HG03442 (cell line): Measurements from ENCODE around the gene LAMA4.

Experiments used
- ATAC-seq: cut with Tn5 transposase; IDR thresholded peaks from one replicate; pipeline ENCODE4 v1.9.1; 2021; ENCODE audit warnings: mild to moderate bottlenecking, moderate library complexity; ENCODE audit not compliant: unreplicated experiment

The LAMA4 gene

GRCh38 chr6:112241820-112242429 is 12.4 kb downstream of the LAMA4 start:
- ATAC-seq = no peak

GRCh38 chr6:112237595-112237994 is 16.8 kb downstream of the LAMA4 start:
- no peak for ATAC-seq

GRCh38 chr6:112237066-112237465 is 17.3 kb downstream of the LAMA4 start:
- ATAC-seq = no peak

DNA sequence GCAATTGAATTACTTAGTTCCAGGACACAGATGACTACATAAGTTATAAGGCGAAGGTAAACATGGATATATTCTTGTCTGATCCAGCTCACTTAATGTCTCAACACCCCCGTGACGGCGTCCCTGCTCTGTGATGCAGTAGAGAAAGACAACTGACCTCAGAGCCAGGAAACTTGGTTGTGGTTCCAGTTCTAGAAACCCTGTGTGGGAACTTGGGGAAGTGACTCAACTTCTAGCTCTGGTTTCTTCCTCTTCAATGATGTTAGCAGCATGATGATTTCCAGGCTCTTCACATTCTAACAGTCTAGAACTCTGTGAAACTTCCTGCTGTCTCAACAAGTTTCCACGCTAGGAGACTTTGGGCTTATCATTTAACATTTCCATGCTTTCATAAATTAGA is 18.4 kb downstream of the LAMA4 start:
- ATAC-seq = no peak

DNA sequence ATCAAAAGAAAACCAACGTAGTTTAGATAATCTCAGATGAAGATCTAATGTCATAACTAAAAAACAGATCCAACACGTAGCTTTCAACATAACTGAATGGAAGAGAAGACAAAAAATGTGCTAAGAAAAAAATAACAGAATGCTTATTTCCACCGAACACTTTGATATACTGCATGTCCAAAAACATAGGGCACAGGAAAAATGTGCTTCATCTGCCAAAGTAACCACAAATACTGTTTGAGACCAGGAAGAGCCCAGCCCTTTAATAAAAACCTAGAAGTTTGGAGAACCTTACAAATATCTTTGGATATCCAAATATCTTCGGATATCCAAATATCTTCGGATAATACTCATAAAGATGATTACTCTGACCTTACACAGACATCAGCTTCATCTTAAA is 19.8 kb downstream of the LAMA4 start:
- no peak for ATAC-seq

DNA sequence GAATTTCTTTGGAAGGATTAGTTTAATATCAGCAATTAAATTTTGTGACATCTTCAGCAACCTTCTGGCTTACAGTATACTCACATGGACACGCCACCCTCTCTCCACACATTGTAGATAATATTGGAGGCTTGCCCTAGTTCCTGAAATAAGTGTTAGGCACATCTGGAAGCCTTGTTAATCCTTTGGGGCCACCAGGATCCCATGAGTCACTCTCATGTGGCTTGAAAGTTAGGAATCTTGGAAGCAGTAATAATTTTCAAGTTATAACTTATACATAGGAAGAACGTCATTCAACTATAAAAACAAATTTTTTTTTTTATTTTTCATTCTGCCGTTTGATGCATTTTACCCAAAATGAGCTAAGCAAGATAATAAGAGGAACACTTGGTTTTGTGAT is 20.5 kb downstream of the LAMA4 start:
- ATAC-seq = no peak

DNA sequence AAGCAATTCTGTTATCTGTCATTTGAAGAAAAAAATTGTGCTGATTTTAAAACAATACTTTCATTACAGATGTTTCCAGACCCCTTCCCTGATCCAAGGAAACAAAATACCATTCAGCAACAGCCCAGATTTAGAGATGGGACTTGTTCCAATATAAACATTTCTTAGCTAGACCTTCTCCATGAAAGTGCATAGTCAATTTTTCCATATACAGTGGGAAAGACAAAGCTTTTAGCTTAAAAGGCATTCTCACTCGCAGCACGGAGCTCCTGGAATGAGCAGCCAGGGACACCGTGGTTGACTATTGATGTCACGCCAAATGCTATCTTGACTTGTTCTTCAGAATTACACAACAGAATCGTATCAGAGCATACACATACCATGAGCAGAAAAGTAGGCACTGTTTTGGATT is 21.5 kb downstream of the LAMA4 start:
- ATAC-seq = no peak

GRCh38 chr6:112231594-112232060 is 22.7 kb downstream of the LAMA4 start:
- no peak for ATAC-seq

DNA sequence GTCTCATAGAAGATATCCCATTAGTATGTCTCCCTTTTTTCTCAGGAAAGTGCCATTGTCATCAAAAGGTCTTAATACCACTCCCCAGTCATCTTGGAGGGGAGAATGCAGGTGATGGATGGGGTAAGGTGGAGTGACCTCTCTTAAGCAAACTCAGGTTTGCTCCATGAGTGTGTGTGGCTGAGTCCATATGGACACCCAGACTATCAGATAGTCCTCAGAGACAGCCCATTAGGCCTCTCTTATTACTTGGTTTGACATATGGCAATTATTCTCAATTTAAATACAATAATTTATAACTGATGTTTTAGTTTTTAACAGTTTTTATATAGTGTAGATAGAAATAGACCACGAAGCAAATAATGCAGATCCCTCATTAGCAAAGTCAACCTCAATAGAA is 23.2 kb downstream of the LAMA4 start:
- ATAC-seq = no peak

DNA sequence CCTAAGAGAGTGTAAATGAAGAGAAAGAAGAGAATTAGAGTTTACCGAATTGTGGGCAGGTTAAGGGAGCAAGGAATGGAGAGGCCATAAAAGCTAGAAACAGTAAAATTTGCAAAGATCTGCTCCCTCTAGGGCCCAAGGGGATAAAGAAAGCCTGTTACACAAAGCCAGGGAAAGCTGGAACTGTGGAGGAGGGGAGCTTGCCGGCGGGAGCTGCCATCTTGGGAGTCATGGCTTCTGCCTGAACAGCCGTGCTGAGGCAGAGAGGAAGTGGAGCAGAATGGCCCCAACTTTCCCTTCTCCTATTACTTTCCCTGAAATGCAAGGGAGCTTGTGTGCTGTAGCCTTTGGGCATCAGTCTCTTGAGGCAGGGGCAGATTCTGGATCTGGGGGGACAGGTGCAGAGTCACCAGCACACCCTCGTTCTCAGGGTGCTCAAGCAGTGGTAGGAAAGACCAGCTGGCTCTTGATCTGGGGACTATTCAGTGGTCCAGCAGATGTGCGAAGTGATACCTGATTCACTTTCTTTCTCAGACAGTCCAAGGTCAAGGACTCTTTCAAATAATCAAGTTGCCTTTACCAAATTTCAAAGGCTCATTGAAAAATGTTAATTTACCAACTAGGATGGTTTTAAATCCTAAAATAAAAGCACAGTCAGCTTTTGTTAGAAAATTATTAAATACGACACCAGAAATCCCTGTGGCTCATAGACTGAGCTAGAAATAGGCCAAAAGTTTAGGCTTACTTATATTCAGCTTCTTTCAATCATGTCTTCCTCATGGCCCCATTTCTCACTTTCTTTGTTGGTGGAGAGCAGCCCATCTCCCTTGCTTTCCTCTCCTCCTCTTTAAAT is 25.7 kb downstream of the LAMA4 start:
- ATAC-seq = no peak

GRCh38 chr6:112227992-112228391 is 26.4 kb downstream of the LAMA4 start:
- no peak for ATAC-seq

DNA sequence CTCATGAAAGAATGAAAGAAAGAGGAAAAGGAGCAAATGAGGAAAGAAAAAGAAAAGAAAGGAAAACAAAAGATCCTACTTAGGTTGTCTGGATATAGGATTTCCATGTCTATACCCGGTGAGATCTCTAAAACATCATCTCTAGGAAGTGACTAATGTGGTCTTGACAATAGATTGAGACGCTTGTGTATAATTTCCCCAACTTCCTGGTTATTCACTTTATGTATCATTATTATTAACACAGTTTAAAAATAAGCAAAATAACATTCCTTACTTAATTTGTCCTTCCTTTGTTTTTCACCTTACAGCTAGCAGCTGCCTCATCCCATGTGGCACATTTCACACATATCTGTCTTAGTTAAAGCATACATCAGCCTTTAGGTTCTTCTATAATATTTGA is 27.0 kb downstream of the LAMA4 start:
- no peak for ATAC-seq

DNA sequence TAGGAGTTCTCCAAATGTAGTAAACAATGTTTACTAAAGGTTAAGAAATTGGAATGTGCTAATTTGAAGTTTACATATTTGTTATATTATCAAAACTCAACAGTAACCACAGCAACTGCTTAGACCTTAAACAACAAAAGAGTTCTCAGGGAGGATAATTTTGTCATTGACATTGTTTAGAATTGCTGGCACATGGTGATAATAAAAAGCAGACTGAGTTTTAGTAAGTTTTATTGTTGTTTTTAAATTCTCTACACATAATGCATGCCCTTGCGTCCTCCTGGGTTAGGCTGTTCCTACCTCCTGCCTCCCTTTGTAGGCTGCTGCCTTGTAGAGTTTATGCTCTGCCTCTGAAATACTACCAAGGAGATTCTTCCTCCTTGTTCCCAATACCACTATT is 28.7 kb downstream of the LAMA4 start:
- no peak for ATAC-seq

- ATAC-seq = no peak
These were observed 30.3 kb downstream of the LAMA4 start for GRCh38 chr6:112224088-112224487.

- ATAC-seq = no peak
These were observed 31.1 kb downstream of the LAMA4 start for GRCh38 chr6:112223070-112223861.

DNA sequence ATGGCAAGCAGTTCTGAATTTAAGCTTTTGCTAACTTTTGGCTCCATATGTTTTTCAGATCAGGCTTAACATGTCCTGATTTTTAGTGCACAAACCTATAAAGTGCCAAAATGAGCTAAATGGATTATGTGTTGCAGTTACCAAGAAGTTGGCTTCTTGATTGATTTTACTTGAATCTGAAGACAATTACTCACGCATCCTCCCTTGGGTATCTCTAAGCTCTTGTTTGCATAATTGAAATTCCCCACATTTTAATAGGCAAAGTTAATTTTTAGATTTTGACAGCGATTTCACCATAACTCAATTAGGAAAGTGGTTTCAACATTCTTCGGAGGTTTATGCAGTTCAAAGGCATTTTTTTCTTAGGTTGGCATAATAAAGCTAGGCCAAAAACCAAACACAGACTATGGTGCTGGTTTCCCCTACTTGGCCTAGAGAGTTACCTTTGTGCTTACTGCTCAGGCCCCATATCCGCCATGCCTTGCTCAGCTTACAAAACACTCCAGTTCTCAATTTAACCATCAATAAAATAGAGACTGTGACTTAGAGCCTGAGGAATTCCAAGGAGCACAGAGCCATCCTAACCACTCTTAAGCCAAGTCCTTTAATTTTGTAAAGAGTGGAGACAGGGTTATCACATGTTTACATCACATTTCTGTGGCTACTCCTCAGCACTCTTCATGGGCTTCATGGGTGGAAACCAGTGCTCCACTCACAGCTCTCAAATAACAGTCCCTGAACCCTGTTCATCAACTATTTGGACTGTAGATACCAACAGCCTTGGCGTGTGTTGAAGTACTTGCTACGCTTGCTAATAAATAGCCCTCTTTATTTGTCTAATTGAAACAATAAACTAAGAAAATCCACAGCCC is 32.1 kb downstream of the LAMA4 start:
- no peak for ATAC-seq

GRCh38 chr6:112221561-112221960 is 32.8 kb downstream of the LAMA4 start:
- ATAC-seq = no peak

GRCh38 chr6:112218563-112218962 is 35.8 kb downstream of the LAMA4 start:
- no peak for ATAC-seq

GRCh38 chr6:112216662-112217551 is 37.5 kb downstream of the LAMA4 start:
- ATAC-seq = no peak
